Measurements from ENCODE around the gene MB21D2.
"Not testable (repeated sequence)": the region's sequence is repeated elsewhere in the genome, so short reads cannot be mapped to it uniquely, and the experiment has no call there.

Gene MB21D2

DNA sequence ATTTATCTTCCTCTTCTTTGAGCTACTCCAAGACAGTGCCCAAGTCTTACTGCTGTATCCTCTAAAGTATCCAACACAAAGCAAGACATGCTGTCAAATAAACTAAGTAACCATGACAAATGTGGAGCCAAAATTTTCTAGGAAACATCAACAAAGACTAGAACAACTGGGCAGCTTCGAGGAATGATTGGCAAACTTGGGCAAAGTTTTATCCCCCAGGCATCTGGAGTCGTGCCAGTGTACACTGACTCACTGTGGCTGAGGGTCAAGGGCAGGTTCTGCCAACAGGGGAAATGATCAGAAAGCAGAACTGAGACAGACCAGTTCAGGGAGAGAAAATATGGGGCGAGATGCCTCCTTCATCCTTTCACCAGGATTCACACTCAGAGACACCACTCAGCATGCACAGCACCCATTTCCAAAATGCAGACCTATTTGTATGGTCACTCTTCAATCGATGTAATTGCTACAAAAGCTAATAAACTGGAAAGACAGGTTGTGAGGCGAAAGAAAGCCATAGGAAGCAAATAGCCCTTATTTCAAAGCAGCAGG lies 65.8 kb downstream of the MB21D2 start:
- H3K27ac ChIP-seq (ENCODE audit: low read depth, low read length) = no peak overlapping the region
- H4K20me1 ChIP-seq (ENCODE audit: low read depth, low read length) = no peaks in the 10 kb centered on the region
- TF ChIP-seq EZH2phosphoT487 (conservative IDR thresholded peaks at IDR 0.05; ENCODE audit: low read length) = no peak
- TF ChIP-seq CTCF (IDR thresholded peaks at IDR 0.05; ENCODE audit: insufficient read depth, low read length, poor library complexity, severe bottlenecking) = no peak
- no peaks in the 10 kb centered on the region for H3K79me2 ChIP-seq (ENCODE audit: insufficient read depth, low read length)
- H3K4me2 ChIP-seq (ENCODE audit: low read depth, low read length, poor library complexity, severe bottlenecking) = no peak overlapping the region
- no peaks in the 10 kb centered on the region for H3K27me3 ChIP-seq (ENCODE audit: low read length)
- no peaks in the 10 kb centered on the region for H3K9me3 ChIP-seq (ENCODE audit: insufficient read depth, low read length)
- no peak overlapping the region for H3K9ac ChIP-seq (ENCODE audit: low read length)
- no peak overlapping the region for H3K4me3 ChIP-seq (ENCODE audit: insufficient read depth, low read length, poor library complexity, severe bottlenecking)
- H3F3A ChIP-seq (ENCODE audit: insufficient read depth) = no peaks in the 10 kb centered on the region
- no peaks in the 10 kb centered on the region for H3K9me2 ChIP-seq (replicated peaks; ENCODE audit: insufficient read depth, low read length)
- H3K36me3 ChIP-seq (ENCODE audit: low read length) = no peaks in the 10 kb centered on the region
- no peak overlapping the region for H2AFZ ChIP-seq (ENCODE audit: low read depth, low read length, severe bottlenecking)

GRCh38 chr3:192850451-192850981 lies 67.1 kb downstream of the MB21D2 start:
- H3K36me3 ChIP-seq (ENCODE audit: low read length) = no peaks in the 10 kb centered on the region
- H2AFZ ChIP-seq (ENCODE audit: low read depth, low read length, severe bottlenecking) = no peak overlapping the region

DNA sequence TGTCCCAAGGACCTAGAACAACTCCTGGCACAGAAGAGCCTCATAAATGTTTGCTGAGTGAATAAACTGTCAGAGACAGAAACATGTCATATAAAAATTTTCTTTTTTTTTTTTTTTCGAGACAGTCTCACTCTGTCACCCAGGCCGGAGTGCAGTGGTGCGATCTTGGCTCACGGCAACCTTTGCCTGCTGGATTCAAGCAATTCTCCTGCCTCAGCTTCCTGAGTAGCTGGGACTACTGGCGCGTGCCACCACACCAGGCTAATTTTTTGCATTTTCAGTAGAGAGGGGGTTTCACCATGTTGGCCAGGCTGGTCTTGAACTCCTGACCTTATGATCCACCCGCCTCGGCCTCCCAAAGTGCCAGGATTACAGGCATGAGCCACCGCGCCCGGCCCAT lies 67.8 kb downstream of the MB21D2 start:
- H3K9ac ChIP-seq (ENCODE audit: low read length); H3K4me2 ChIP-seq (ENCODE audit: low read depth, low read length, poor library complexity, severe bottlenecking); H3F3A ChIP-seq (ENCODE audit: insufficient read depth); H3K36me3 ChIP-seq (ENCODE audit: low read length); H3K4me3 ChIP-seq (ENCODE audit: insufficient read depth, low read length, poor library complexity, severe bottlenecking); H2AFZ ChIP-seq (ENCODE audit: low read depth, low read length, severe bottlenecking); H3K9me2 ChIP-seq (replicated peaks; ENCODE audit: insufficient read depth, low read length); H4K20me1 ChIP-seq (ENCODE audit: low read depth, low read length); H3K79me2 ChIP-seq (ENCODE audit: insufficient read depth, low read length); H3K27ac ChIP-seq (ENCODE audit: low read depth, low read length); H3K27me3 ChIP-seq (ENCODE audit: low read length); H3K9me3 ChIP-seq (ENCODE audit: insufficient read depth, low read length): not testable (repeated sequence)

More at GRCh38 chr3:192850451-192850981, 67.1 kb downstream of the MB21D2 start:
- no peaks in the 10 kb centered on the region for H3K27me3 ChIP-seq (ENCODE audit: low read length)
- H3K79me2 ChIP-seq (ENCODE audit: insufficient read depth, low read length) = no peaks in the 10 kb centered on the region
- TF ChIP-seq CTCF (IDR thresholded peaks at IDR 0.05; ENCODE audit: insufficient read depth, low read length, poor library complexity, severe bottlenecking) (no peak), EZH2phosphoT487 (conservative IDR thresholded peaks at IDR 0.05; ENCODE audit: low read length) (no peak)
- H3K9ac ChIP-seq (ENCODE audit: low read length) = no peak overlapping the region
- no peaks in the 10 kb centered on the region for H3K9me3 ChIP-seq (ENCODE audit: insufficient read depth, low read length)
- H3F3A ChIP-seq (ENCODE audit: insufficient read depth) = no peaks in the 10 kb centered on the region
- H3K4me3 ChIP-seq (ENCODE audit: insufficient read depth, low read length, poor library complexity, severe bottlenecking) = no peak overlapping the region
- H3K27ac ChIP-seq (ENCODE audit: low read depth, low read length) = no peak overlapping the region
- no peak overlapping the region for H3K4me2 ChIP-seq (ENCODE audit: low read depth, low read length, poor library complexity, severe bottlenecking)
- H4K20me1 ChIP-seq (ENCODE audit: low read depth, low read length) = no peaks in the 10 kb centered on the region
- H3K9me2 ChIP-seq (replicated peaks; ENCODE audit: insufficient read depth, low read length) = no peaks in the 10 kb centered on the region

DNA sequence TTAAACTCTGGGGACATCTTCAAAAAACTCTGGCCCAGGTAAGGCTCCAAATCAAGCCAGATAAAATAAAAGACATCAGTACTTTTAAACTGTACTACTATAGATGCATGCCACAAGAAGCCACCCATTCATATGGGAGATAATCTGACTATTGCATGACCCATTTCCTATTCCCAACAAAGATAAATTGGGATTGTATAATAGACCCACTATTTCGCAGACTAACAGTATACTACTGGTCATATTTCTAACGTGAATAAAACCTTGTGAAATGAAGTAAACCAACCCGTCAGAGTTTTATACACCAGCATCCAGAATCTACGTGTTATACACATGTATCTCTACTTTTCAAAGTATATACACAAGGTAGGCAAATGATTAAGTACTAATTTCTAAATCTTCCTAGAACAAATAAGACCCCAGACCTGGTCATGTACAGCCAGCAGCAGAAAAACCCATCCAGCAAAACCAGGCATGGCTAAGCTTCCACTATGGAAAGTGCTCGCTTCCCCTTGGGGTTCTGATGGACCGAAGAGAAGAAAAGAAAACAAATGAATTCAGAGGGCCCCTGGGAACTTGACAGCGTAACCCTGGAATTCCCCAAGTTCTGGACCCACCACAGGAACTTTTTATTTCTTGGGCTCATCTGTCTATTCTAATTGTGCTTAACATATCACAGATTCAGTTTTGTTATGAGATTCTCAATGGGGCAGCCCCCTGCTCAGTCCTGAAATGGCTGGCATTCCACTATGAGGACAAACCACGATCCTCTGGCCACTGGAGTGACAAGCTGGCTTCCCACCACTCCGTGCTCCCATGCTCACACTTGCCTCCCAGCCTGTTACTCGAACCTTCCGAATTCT lies 69.1 kb downstream of the MB21D2 start:
- Histone ChIP-seq H3K9ac (ENCODE audit: low read length) (no peak overlapping the region), H3K4me2 (ENCODE audit: low read depth, low read length, poor library complexity, severe bottlenecking) (no peak overlapping the region), H3K9me2 (replicated peaks; ENCODE audit: insufficient read depth, low read length) (no peaks in the 10 kb centered on the region), H2AFZ (ENCODE audit: low read depth, low read length, severe bottlenecking) (no peak overlapping the region), H3K79me2 (ENCODE audit: insufficient read depth, low read length) (no peaks in the 10 kb centered on the region), H3K9me3 (ENCODE audit: insufficient read depth, low read length) (no peaks in the 10 kb centered on the region), H3K36me3 (ENCODE audit: low read length) (no peaks in the 10 kb centered on the region), H3K4me3 (ENCODE audit: insufficient read depth, low read length, poor library complexity, severe bottlenecking) (no peak overlapping the region), H3F3A (ENCODE audit: insufficient read depth) (no peaks in the 10 kb centered on the region), H3K27ac (ENCODE audit: low read depth, low read length) (no peak overlapping the region), H4K20me1 (ENCODE audit: low read depth, low read length) (no peaks in the 10 kb centered on the region), H3K27me3 (ENCODE audit: low read length) (no peaks in the 10 kb centered on the region)
- no peak for TF ChIP-seq CTCF (IDR thresholded peaks at IDR 0.05; ENCODE audit: insufficient read depth, low read length, poor library complexity, severe bottlenecking)
- TF ChIP-seq EZH2phosphoT487 (conservative IDR thresholded peaks at IDR 0.05; ENCODE audit: low read length) = no peak

All from SU-DHL-6 (cell line).